Tibial artery (tissue), 4 donors: ENCODE data around the gene MT1G.
"Not testable (repeated sequence)": the region's sequence is repeated elsewhere in the genome, so short reads cannot be mapped to it uniquely, and the experiment has no call there.

Experiments used
- DNase-seq, 2 donors: peaks; one replicate each; pipeline ENCODE4 v3.0.0-alpha.2; 2019
- H3K27ac ChIP-seq, 2 donors: fragments of 200-600 bp; sonication (generic) in 1 of 2; 1 replicate in 1 of 2; 2 replicates in 1 of 2; pipeline ENCODE4 v1.5.1; 2018 to 2019; ENCODE audit warnings: mild to moderate bottlenecking in 1 of 2
- H3K27me3 ChIP-seq, 2 donors: fragments of 200-600 bp; sonication (generic) in 1 of 2; one replicate each; pipeline versions ENCODE4 v1.5.1 to v1.6.0; 2016 to 2019
- H3K36me3 ChIP-seq, 3 donors: fragments of 200-600 bp; sonication (generic) in 2 of 3; one replicate each; pipeline ENCODE4 v1.5.1; 2016 to 2019; ENCODE audit warnings: mild to moderate bottlenecking in 2 of 3
- H3K4me1 ChIP-seq, 4 donors: fragments of 200-600 bp; sonication (generic) in 2 of 4; 1 replicate in 3 of 4; 2 replicates in 1 of 4; pipeline ENCODE4 v1.5.1; 2016 to 2019
- H3K4me3 ChIP-seq, 2 donors: fragments of 200-600 bp; sonication (generic) in 1 of 2; 1 replicate in 1 of 2; 2 replicates in 1 of 2; pipeline ENCODE4 v1.5.1; 2018 to 2019; ENCODE audit warnings: mild to moderate bottlenecking in 2 of 2
- H3K9me3 ChIP-seq, 3 donors: fragments of 200-600 bp; sonication (generic) in 1 of 3; one replicate each; pipeline ENCODE4 v1.5.1; 2016 to 2019
- intact Hi-C: fragments of 100-400 bp; cut with DNase I; formaldehyde crosslinking; loops from one replicate; pipeline ENCODE4 v1.15.0; 2023; ENCODE audit warnings: low total_unique reads
- TF ChIP-seq, protein P1 (sequence below), 2 experiments: fragments of 200-600 bp in 1 of 2; fragments of 450-650 bp in 1 of 2; IDR thresholded peaks; one replicate each; pipeline ENCODE4 v1.5.1; 2017 to 2019; ENCODE audit warnings: antibody characterized with exemption in 2 of 2, mild to moderate bottlenecking in 1 of 2, moderate library complexity in 1 of 2

The MT1G gene

DNA sequence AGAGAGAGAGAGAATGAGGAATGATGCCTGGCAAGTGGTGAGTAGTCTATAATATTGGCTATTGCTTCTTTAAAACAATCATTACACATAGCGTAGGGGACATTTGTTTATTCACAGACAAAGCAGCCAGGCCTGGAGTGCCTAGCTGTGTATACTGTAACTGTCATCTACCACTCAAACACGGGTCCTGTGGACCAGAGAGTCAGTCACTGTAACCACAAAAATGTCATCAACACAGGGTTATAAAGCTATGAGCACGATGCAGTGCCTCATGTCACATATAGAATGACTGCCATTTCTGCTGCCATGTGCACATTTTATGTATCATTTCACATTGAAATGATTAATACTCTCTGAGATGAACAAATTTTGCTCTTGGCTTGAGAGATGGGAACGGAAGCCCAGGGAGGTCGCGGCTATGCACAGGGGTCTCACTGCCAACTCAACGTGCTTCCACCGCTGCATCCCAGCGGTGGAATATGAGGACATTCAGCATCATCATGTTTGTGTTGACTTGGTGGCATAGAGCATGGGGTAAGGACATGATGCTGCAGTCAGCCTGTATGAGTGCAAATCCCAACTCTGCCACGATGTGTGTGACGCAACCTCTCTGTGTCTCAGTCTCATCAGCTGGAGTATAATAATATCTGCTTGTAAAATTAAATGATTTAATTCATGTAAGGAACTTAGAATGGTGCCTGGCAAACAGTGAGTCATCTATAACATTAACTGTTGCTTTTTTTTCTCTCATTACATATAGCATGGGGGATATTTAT, 5.1 kb upstream of the MT1G start:
- H3K4me1 ChIP-seq: peaks cover 0 to 27% (median 18%) of the 10 kb centered on the region in 4 donors
- no peaks in the 10 kb centered on the region for H3K36me3 ChIP-seq
- TF ChIP-seq, protein P1, sequence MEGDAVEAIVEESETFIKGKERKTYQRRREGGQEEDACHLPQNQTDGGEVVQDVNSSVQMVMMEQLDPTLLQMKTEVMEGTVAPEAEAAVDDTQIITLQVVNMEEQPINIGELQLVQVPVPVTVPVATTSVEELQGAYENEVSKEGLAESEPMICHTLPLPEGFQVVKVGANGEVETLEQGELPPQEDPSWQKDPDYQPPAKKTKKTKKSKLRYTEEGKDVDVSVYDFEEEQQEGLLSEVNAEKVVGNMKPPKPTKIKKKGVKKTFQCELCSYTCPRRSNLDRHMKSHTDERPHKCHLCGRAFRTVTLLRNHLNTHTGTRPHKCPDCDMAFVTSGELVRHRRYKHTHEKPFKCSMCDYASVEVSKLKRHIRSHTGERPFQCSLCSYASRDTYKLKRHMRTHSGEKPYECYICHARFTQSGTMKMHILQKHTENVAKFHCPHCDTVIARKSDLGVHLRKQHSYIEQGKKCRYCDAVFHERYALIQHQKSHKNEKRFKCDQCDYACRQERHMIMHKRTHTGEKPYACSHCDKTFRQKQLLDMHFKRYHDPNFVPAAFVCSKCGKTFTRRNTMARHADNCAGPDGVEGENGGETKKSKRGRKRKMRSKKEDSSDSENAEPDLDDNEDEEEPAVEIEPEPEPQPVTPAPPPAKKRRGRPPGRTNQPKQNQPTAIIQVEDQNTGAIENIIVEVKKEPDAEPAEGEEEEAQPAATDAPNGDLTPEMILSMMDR (IDR thresholded peaks at IDR 0.05): no peak
- no peak overlapping the region for H3K4me3 ChIP-seq
- no peak overlapping the region for H3K27ac ChIP-seq
- intact Hi-C loops: no loop called here
- H3K27me3 ChIP-seq: peaks cover 3 to 72% of the 10 kb centered on the region in 2 donors
- no peak for DNase-seq
- H3K9me3 ChIP-seq: no peaks in the 10 kb centered on the region

- H3K27ac ChIP-seq, intact Hi-C loops, DNase-seq, H3K9me3 ChIP-seq, H3K36me3 ChIP-seq, H3K4me3 ChIP-seq: not testable (repeated sequence)
- H3K4me1 ChIP-seq: peaks cover 0 to 31% (median 24%) of the 10 kb centered on the region in 4 donors
- peaks cover 3 to 80% of the 10 kb centered on the region in 2 donors for H3K27me3 ChIP-seq
Measured at GRCh38 chr16:56672171-56672570, 4.3 kb upstream of the MT1G start.

DNA sequence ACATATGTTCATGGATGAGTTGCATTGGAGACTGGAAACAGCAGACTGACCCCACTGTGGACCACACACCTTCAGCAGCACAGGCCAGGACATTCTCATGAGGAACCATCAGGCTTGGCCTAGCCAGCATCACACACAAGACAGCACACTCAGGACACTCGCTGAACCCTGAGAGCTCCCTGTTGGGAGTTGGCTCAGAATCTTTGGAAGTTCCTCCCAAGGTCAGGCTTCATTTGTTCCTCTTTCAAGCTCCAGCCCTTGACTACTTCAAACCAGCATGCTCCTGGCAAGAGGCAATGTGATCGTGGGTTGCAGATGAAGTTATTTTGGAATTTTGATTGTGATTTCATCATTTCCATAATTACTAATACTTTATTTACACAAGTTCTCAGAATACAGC, 3.8 kb upstream of the MT1G start:
- H3K4me3 ChIP-seq, DNase-seq, H3K27ac ChIP-seq, intact Hi-C loops, H3K36me3 ChIP-seq, H3K9me3 ChIP-seq: not testable (repeated sequence)
- Histone ChIP-seq H3K4me1 (peaks cover 0 to 31% (median 25%) of the 10 kb centered on the region in 4 donors), H3K27me3 (peaks cover 3 to 85% of the 10 kb centered on the region in 2 donors)

GRCh38 chr16:56670620-56670934, 2.7 kb upstream of the MT1G start:
- Histone ChIP-seq H3K36me3 (no peaks in the 10 kb centered on the region), H3K27ac (no peak overlapping the region), H3K27me3 (peaks cover 3 to 87% of the 10 kb centered on the region in 2 donors), H3K4me1 (peaks cover 0 to 23% (median 18%) of the 10 kb centered on the region in 4 donors), H3K9me3 (no peaks in the 10 kb centered on the region), H3K4me3 (no peak overlapping the region)
- TF ChIP-seq, protein P1 (IDR thresholded peaks at IDR 0.05): no peak
- intact Hi-C loops: no loop called here
- DNase-seq: no peak

DNA sequence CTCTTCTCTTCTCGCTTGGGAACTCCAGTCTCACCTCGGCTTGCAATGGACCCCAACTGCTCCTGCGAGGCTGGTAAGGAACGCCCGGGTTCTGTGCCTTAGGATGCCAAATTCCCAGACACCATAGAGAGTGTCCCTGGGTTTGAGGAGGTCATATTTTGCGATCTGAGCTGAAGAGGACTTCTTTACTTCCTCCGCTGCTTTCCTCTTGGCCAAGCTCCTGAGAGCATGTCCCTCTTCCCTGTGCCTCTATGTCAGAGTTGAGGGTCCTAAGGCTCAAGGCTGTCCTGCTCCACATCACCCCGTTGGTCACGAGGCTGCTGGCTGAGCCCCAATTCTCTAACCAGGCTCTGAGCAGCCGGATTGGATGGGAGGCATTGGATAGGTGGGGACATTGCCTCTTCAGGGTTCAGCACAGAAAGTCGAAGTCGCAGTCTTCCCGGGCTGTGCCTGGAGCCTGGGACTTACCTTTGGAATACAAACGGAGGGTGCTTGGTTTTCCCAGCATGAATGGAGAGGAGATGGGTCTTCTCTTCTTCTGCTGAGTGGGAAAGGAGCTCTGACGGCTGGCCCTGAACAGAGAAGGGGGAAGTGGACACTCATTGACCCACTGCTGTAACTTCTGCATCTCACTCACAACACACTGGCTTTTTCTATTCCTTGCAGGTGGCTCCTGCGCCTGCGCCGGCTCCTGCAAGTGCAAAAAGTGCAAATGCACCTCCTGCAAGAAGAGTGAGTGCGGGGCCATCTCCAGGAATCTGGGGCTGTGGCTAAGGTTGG, 2.2 kb upstream of the MT1G start:
- Histone ChIP-seq H3K36me3 (no peaks in the 10 kb centered on the region), H3K4me3 (no peak overlapping the region), H3K27ac (no peak overlapping the region), H3K27me3 (peaks cover 3 to 86% of the 10 kb centered on the region in 2 donors), H3K4me1 (peaks cover 0 to 21% (median 17%) of the 10 kb centered on the region in 4 donors), H3K9me3 (no peaks in the 10 kb centered on the region)
- TF ChIP-seq, protein P1 (IDR thresholded peaks at IDR 0.05): no peak
- no peak for DNase-seq
- intact Hi-C loops: loop anchor here (5.0 kb wide), 1 partner anchor 32 kb away; no protein-coding TSS in a partner anchor

DNA sequence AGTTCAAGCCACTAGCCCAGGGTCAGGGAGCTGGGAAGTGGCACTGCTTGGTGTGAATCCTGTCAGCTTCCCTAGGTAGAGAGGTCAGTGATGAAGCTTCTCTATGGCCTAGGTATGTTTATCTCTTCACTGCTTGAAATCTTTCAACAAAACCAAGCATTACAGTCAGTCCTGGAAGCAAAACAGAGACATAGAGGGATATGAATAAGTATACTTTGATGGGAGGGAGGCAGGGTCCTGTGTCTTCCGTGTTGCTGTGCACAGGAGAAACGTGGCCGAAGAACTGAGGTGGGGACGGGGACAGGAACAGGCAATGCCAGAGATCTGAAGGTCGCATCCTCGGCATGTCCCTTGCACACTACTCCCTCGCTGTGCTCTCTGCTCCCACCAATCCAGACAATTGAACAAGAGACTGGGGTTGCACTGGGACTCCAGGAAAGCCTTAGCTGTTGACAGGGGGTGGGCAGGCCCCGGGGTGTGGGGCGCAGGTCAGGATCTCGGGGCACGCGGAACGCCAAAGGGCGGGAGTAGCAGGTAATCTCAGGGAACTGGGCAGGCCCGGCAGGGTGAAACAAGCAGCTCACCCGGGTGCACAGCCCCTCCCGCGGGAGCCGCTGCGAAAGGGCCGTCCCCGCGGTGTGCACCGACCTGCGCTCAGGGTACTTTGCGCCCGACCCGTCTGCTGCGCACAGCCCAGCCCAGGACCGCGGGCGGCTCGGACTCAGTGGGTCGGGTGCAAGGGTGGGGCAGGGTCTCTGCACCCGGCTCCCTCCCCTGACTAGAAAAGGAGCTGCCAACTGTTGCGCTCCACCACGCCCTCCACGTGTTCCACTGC, 1.4 kb upstream of the MT1G start, which contains the start of gene MT1H:
MT1H (plus strand) TSS at position 810 of the 835 bp plus-strand sequence. CDS start 71 bp downstream, outside the sequence.
- Histone ChIP-seq H3K4me3 (no peak within 1 kb of the TSS), H3K9me3 (no peaks in the 10 kb centered on the region), H3K27ac (no peak within 1 kb of the TSS), H3K27me3 (peaks cover 3 to 86% of the 10 kb centered on the region in 2 donors), H3K4me1 (peaks cover 0 to 21% (median 17%) of the 10 kb centered on the region in 4 donors), H3K36me3 (no peaks in the 10 kb centered on the region)
- TF ChIP-seq, protein P1 (IDR thresholded peaks at IDR 0.05): no peak
- DNase-seq: no peak
- intact Hi-C loops: loop anchor here (5.0 kb wide), 1 partner anchor 33 kb away; no protein-coding TSS in a partner anchor

- H3K4me3 ChIP-seq, DNase-seq, H3K9me3 ChIP-seq, H3K27ac ChIP-seq, H3K36me3 ChIP-seq: not testable (repeated sequence)
- H3K27me3 ChIP-seq: peaks cover 3 to 90% of the 10 kb centered on the region in 2 donors
- H3K4me1 ChIP-seq: peaks cover 0 to 28% (median 23%) of the 10 kb centered on the region in 4 donors
- intact Hi-C loops: loop anchor here (5.0 kb wide), 1 partner anchor 37 kb away; no protein-coding TSS in a partner anchor
Measured at GRCh38 chr16:56665286-56666261, 2.3 kb downstream of the MT1G start.
